Large intestine (tissue), 3 donors: ENCODE data around the gene PPP2R2B. TPM values are rescaled to one million over a fixed set of nuclear protein-coding genes. Genes with fewer than 3 reads are reported as not detected.

Experiments
- DNase-seq, 2 donors: peaks; one replicate each; pipeline versions ENCODE4 v3.0.0 to v3.0.0-alpha.2; 2013
- H3K27ac ChIP-seq: one replicate; pipeline ENCODE4 v1.5.1; 2013; ENCODE audit warnings: low read length
- H3K27me3 ChIP-seq: 2 replicates; pipeline ENCODE4 v1.6.1; 2013; ENCODE audit warnings: low read length; ENCODE audit not compliant: control insufficient read depth, insufficient read depth
- H3K36me3 ChIP-seq: 2 replicates; pipeline ENCODE4 v1.6.1; 2013; ENCODE audit warnings: low read length; ENCODE audit not compliant: control insufficient read depth, insufficient read depth
- H3K4me1 ChIP-seq: one replicate; pipeline ENCODE4 v1.6.1; 2013; ENCODE audit warnings: low read length; ENCODE audit not compliant: control insufficient read depth, insufficient read depth
- H3K4me3 ChIP-seq: one replicate; pipeline ENCODE4 v1.5.1; 2013; ENCODE audit warnings: low read length
- H3K9me3 ChIP-seq: one replicate; pipeline ENCODE4 v1.6.1; 2013; ENCODE audit warnings: mild to moderate bottlenecking, low read depth, low read length, moderate library complexity; ENCODE audit not compliant: control insufficient read depth
- WGBS: methylation state at CpG from one replicate; pipeline ENCODE4 v1.1.5; 2013; ENCODE audit warnings: low lambda C conversion rate; ENCODE audit not compliant: insufficient coverage; 5-methylcytosine and 5-hydroxymethylcytosine counted together
- polyA plus RNA-seq: library from polyadenylated mRNA; unstranded; fragments of 120-200 nt; gene quantifications from one replicate; pipeline ENCODE4 v1.2.1, GENCODE V29; 2013

The PPP2R2B gene
- polyA plus RNA-seq, 1 donor: 8.0 TPM

DNA sequence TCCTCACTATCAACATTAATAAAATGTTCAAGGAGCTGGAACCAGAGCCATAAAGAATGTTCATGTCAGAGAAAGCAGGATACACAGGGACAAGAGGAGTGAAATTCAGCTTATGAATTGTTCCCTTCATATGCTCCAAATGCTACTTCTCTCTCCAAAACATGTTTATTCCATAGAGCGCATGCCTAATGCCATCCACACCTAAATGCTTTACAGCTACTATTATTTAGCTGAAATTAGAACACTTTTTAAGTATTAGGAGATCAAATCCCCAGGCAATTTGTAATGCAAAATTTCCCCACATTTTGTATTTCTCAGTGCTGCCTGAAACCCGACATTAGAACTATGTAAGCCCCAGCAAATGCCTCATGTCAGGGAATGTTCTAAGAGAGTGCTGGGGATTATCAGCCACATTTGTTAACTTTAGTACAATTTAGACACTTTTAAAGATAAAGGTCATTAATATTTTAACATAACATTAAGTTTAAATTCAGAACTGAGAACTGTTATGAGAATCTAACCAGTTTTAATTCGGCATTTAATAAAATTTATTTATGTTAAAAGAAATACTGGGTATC is 75.5 kb downstream of the PPP2R2B start:
- H3K27me3 ChIP-seq: peaks cover 10% of the 10 kb centered on the region
- no peak overlapping the region for H3K4me3 ChIP-seq
- H3K4me1 ChIP-seq: no peaks in the 10 kb centered on the region
- no peak for DNase-seq
- H3K36me3 ChIP-seq: no peaks in the 10 kb centered on the region
- 91% methylated on average over 2 of the region's 3 CpGs for WGBS
- no peak overlapping the region for H3K27ac ChIP-seq
- no peaks in the 10 kb centered on the region for H3K9me3 ChIP-seq

DNA sequence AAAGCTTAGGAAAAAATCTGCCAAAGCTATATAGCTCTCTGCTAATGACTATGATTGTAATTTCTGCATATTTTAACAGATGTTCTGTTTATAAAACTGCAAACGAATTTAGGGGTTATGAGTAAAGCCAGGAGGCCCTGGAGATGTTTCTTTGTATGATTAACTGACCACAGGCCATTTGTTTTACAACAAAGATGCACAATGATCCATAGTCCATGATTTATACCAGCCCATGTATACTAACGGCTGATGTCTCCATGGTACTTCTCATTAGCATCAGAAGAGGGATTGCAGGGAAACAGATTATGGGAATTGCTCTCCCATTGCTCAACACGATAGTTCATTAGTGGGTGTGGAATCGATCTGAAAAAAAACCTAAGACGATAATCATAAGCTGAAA is 78.9 kb downstream of the PPP2R2B start:
- 87% methylated on average over 4 of the region's 5 CpGs for WGBS
- Histone ChIP-seq H3K36me3 (no peaks in the 10 kb centered on the region), H3K4me3 (no peak overlapping the region), H3K27ac (no peak overlapping the region), H3K4me1 (no peaks in the 10 kb centered on the region), H3K27me3 (peaks cover 7% of the 10 kb centered on the region), H3K9me3 (no peaks in the 10 kb centered on the region)
- no peak for DNase-seq

GRCh38 chr5:146799231-146799630 is 79.3 kb downstream of the PPP2R2B start:
- Histone ChIP-seq H3K4me1 (no peaks in the 10 kb centered on the region), H3K27me3 (peaks cover 5% of the 10 kb centered on the region), H3K4me3 (no peak overlapping the region), H3K36me3 (no peaks in the 10 kb centered on the region), H3K27ac (no peak overlapping the region), H3K9me3 (no peaks in the 10 kb centered on the region)
- WGBS: no CpG with 5 or more reads among the region's 1 CpG
- no peak for DNase-seq

GRCh38 chr5:146797658-146798057 is 80.9 kb downstream of the PPP2R2B start:
- H3K27me3 ChIP-seq: peaks cover 5% of the 10 kb centered on the region
- H3K36me3 ChIP-seq: no peaks in the 10 kb centered on the region
- WGBS: 49% methylated on average over 3 of the region's 5 CpGs
- no peaks in the 10 kb centered on the region for H3K4me1 ChIP-seq
- H3K9me3 ChIP-seq: no peaks in the 10 kb centered on the region
- no peak overlapping the region for H3K27ac ChIP-seq
- no peak overlapping the region for H3K4me3 ChIP-seq
- DNase-seq: no peak

DNA sequence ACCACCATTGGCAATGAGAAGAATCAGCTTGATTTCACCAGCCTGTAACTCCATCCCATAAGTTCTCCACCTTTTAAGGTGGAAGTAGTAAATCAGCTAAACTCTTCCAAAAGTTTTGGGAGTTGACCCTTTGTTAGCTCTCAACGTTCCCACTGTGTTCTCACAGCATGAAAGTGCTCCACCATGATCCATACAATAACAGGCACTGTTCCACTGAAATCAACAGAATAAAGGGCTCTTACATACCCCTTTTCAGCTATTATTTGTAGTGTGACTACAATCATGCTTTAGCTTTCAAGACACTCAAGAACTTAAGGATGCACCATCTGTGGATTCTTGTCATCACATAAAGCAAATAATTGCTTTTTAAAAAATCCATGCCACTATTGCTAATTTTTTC is 81.6 kb downstream of the PPP2R2B start:
- WGBS: no CpG with 5 or more reads among the region's 1 CpG
- Histone ChIP-seq H3K27ac (no peak overlapping the region), H3K27me3 (peaks cover 2% of the 10 kb centered on the region), H3K36me3 (no peaks in the 10 kb centered on the region), H3K4me3 (no peak overlapping the region), H3K4me1 (no peaks in the 10 kb centered on the region), H3K9me3 (no peaks in the 10 kb centered on the region)
- DNase-seq: no peak

- H3K27ac ChIP-seq: no peak overlapping the region
- WGBS: 84% methylated on average over 3 of the region's 4 CpGs
- no peaks in the 10 kb centered on the region for H3K36me3 ChIP-seq
- no peaks in the 10 kb centered on the region for H3K9me3 ChIP-seq
- no peaks in the 10 kb centered on the region for H3K4me1 ChIP-seq
- H3K27me3 ChIP-seq: peaks cover 2% of the 10 kb centered on the region
- no peak overlapping the region for H3K4me3 ChIP-seq
- DNase-seq: no peak
These were observed 82.4 kb downstream of the PPP2R2B start for GRCh38 chr5:146796144-146796543.

DNA sequence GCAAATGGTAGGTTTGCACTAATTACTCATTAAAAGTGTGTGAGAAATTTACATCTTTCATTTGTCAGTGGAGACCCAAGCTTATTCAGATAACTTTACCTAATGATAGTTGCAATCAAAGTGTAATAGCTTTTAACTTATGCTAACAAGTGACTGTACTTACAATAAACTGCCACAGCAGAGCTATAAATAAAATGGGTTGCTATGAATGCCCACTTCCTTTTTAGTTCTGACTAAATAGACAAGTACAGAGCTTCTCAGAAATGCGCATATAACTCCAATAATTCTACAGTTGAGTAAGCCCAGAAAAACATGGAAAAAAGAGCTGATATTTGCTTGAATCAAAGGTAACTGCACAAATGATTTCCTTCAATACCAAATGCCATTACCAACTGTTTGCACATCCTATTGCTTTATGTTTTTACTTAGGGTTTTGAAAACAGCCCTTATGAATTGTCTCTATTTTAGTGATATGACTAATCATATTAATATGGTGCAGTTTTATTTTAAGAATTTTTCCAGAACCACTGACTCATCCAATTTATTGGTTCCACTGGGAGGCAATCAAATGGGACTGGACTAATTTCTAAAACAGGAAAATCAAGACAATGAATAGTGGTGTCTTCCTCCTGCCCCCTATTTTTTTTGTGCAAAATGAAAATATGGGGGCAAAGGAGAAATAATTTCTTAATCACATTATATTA is 84.1 kb downstream of the PPP2R2B start:
- Histone ChIP-seq H3K9me3 (no peaks in the 10 kb centered on the region), H3K4me3 (no peak overlapping the region), H3K27me3 (peaks cover 2% of the 10 kb centered on the region), H3K4me1 (no peaks in the 10 kb centered on the region), H3K36me3 (no peaks in the 10 kb centered on the region), H3K27ac (no peak overlapping the region)
- 100% methylated on average over 1 of the region's 1 CpG for WGBS
- no peak for DNase-seq

DNA sequence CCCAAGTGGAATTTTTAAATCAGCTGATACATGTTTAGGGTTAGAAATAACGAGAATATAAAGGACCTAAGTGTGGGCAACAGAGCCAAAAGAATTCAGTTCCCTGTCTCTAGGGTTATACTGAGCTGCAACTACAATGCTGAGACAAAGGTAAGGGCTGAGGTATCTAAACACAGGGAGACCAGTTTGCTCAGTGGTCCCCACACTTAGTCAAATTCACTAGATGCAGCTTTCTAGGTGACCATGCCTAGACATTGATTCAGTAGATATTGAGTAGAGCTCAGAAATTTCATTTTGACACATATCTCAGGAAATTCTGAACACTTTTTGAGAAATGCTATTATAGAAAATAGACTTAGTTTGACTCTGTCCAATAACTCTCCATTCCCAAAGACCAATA is 84.8 kb downstream of the PPP2R2B start:
- no peaks in the 10 kb centered on the region for H3K4me1 ChIP-seq
- no peaks in the 10 kb centered on the region for H3K36me3 ChIP-seq
- no peak for DNase-seq
- no peak overlapping the region for H3K4me3 ChIP-seq
- H3K27ac ChIP-seq: no peak overlapping the region
- peaks cover 2% of the 10 kb centered on the region for H3K27me3 ChIP-seq
- 80% methylated on average over 1 of the region's 1 CpG for WGBS
- no peaks in the 10 kb centered on the region for H3K9me3 ChIP-seq

- Histone ChIP-seq H3K4me1 (no peaks in the 10 kb centered on the region), H3K36me3 (no peaks in the 10 kb centered on the region), H3K4me3 (no peak overlapping the region), H3K27me3 (no peaks in the 10 kb centered on the region), H3K9me3 (no peaks in the 10 kb centered on the region), H3K27ac (no peak overlapping the region)
- no peak for DNase-seq
These were observed 87.1 kb downstream of the PPP2R2B start for GRCh38 chr5:146791471-146791870.

DNA sequence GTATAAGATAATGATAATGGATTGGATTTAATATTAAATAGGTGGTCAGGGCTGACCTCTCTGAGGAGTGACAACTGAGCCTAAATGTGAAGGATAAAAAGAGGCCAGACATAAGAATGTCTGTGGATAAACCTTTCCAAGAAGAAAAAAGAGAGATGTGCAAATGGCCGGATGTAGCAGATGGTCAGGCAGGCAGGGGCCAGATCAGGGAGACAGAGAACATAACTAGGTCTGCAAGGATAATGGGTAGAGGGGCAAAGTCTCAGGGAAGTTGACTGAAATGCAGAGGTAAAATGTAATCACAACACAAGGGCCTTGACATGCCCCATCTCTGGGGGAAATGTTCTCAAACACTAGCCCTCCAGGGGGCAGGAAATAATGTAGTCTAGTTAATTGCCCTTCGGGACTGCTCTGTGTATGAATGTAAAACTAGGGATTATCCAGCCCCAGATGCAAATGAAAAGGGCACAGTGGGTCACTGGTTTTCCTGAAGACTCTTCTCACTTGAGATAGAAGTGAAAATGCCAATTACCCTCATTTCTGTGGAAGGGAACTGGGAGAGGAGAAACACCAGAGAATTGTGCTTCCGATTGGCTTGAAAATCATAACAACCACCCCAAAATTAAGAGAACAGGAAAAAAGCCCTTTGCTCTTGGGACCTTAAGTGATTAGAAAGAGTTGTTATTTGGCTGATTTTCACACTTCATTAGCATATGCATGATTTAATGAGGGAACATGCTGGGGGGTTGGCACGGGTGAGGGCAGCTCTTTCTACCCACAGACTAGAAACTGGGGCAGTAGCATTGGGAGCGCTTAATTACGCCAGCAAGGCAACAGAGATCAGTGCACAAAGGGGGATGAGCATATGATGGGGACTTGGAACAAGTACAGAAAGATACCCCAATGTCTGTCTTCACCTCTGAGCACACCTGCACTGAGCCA is 88.6 kb downstream of the PPP2R2B start:
- no peaks in the 10 kb centered on the region for H3K27me3 ChIP-seq
- H3K27ac ChIP-seq: no peak overlapping the region
- H3K9me3 ChIP-seq: no peaks in the 10 kb centered on the region
- no peaks in the 10 kb centered on the region for H3K4me1 ChIP-seq
- no peak overlapping the region for H3K4me3 ChIP-seq
- no peaks in the 10 kb centered on the region for H3K36me3 ChIP-seq
- DNase-seq: no peak
- 100% methylated on average over 1 of the region's 6 CpGs for WGBS
